ENCODE data around the gene CRADD.

DNA sequence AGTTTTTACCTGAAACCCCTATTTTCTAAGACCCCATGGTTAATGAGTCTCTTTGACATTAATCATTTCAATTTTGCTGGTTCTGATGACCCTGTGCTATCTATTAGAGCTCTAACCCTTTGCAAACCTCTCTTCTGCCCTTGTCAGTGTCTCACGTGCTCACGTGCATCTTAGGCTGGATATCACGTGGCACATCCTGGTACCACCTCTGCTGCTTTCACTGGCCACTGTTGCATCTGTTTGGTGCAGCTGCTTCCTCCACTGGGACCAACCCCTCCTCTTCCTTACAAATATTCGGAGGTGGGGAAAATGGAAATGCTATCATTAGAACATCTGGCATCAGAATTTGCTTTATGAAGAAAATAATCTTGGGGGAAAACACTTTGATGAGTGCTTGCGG, 119.6 kb downstream of the CRADD start:
- TF ChIP-seq, protein P1, sequence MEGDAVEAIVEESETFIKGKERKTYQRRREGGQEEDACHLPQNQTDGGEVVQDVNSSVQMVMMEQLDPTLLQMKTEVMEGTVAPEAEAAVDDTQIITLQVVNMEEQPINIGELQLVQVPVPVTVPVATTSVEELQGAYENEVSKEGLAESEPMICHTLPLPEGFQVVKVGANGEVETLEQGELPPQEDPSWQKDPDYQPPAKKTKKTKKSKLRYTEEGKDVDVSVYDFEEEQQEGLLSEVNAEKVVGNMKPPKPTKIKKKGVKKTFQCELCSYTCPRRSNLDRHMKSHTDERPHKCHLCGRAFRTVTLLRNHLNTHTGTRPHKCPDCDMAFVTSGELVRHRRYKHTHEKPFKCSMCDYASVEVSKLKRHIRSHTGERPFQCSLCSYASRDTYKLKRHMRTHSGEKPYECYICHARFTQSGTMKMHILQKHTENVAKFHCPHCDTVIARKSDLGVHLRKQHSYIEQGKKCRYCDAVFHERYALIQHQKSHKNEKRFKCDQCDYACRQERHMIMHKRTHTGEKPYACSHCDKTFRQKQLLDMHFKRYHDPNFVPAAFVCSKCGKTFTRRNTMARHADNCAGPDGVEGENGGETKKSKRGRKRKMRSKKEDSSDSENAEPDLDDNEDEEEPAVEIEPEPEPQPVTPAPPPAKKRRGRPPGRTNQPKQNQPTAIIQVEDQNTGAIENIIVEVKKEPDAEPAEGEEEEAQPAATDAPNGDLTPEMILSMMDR (conservative IDR thresholded peaks at IDR 0.05; ENCODE audit: low read depth, low read length): no peak
- TF ChIP-seq POLR2A (IDR thresholded peaks at IDR 0.05; ENCODE audit: low read depth, low read length) (no peak), RFX5 (IDR thresholded peaks at IDR 0.05; ENCODE audit: low read depth, low read length) (no peak), NFE2L2 (IDR thresholded peaks at IDR 0.05; ENCODE audit: low read depth, low read length) (no peak)
- TF ChIP-seq, protein P2, sequence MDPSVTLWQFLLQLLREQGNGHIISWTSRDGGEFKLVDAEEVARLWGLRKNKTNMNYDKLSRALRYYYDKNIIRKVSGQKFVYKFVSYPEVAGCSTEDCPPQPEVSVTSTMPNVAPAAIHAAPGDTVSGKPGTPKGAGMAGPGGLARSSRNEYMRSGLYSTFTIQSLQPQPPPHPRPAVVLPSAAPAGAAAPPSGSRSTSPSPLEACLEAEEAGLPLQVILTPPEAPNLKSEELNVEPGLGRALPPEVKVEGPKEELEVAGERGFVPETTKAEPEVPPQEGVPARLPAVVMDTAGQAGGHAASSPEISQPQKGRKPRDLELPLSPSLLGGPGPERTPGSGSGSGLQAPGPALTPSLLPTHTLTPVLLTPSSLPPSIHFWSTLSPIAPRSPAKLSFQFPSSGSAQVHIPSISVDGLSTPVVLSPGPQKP (IDR thresholded peaks at IDR 0.05; ENCODE audit: borderline replicate concordance, low read depth, low read length): no peak

Measured in IMR-90 (cell line).